SK-N-SH treated with all-trans-retinoic acid at 6 μM for 48 hours (cell line): ENCODE data around the gene EMC10.

Experiments used
- ATAC-seq: fragments of 200-7000 bp; cut with Tn5 transposase; 3 replicates; pipeline ENCODE4 v1.9.1; 2020; ENCODE audit warnings: mild to moderate bottlenecking, moderate library complexity
- ARNTL ChIP-seq: fragments of 450-650 bp; formaldehyde crosslinking; IDR thresholded peaks from 2 replicates; pipeline ENCODE4 v1.5.0; 2020; ENCODE audit warnings: low read depth, mild to moderate bottlenecking, moderate library complexity, borderline replicate concordance
- BACH2 ChIP-seq: fragments of 250-450 bp; sonication (Bioruptor Pico); IDR thresholded peaks from 2 replicates; pipeline ENCODE4 v1.9.0; 2021; ENCODE audit warnings: mild to moderate bottlenecking, borderline replicate concordance
- CSDC2 ChIP-seq: fragments of 250-450 bp; sonication (Bioruptor Pico); IDR thresholded peaks from 2 replicates; pipeline ENCODE4 v1.5.0; 2020; ENCODE audit warnings: mild to moderate bottlenecking, moderate library complexity
- ESRRG ChIP-seq: fragments of 250-450 bp; sonication (Bioruptor Pico); IDR thresholded peaks from 2 replicates; pipeline ENCODE4 v1.6.1; 2021; ENCODE audit warnings: mild to moderate bottlenecking
- GLIS3 ChIP-seq: fragments of 250-450 bp; sonication (Bioruptor Pico); IDR thresholded peaks from 2 replicates; pipeline ENCODE4 v1.5.0; 2020; ENCODE audit warnings: mild to moderate bottlenecking, moderate library complexity
- OSR1 ChIP-seq: fragments of 250-450 bp; sonication (Bioruptor Pico); IDR thresholded peaks from 2 replicates; pipeline ENCODE4 v1.8.0; 2022; ENCODE audit warnings: moderate library complexity, mild to moderate bottlenecking, inconsistent platforms
- PATZ1 ChIP-seq: fragments of 250-450 bp; sonication (Bioruptor Pico); IDR thresholded peaks from 2 replicates; pipeline ENCODE4 v1.8.0; 2020; ENCODE audit warnings: mild to moderate bottlenecking, moderate library complexity, borderline replicate concordance
- RARB ChIP-seq: fragments of 250-450 bp; sonication (Bioruptor Pico); IDR thresholded peaks from 2 replicates; pipeline ENCODE4 v1.8.0; 2021; ENCODE audit warnings: mild to moderate bottlenecking, moderate library complexity
- TCF4 ChIP-seq: fragments of 250-450 bp; sonication (Bioruptor Pico); IDR thresholded peaks from 2 replicates; pipeline ENCODE4 v1.8.0; 2021; ENCODE audit warnings: mild to moderate bottlenecking, moderate library complexity, borderline replicate concordance
- TOX ChIP-seq: fragments of 250-450 bp; sonication (Bioruptor Pico); IDR thresholded peaks from 2 replicates; pipeline ENCODE4 v1.8.0; 2021; ENCODE audit warnings: mild to moderate bottlenecking, moderate library complexity, borderline replicate concordance
- TSHZ2 ChIP-seq: fragments of 250-450 bp; sonication (Bioruptor Pico); IDR thresholded peaks from 2 replicates; pipeline ENCODE4 v1.5.0; 2020; ENCODE audit warnings: mild to moderate bottlenecking, moderate library complexity
- ZC3H10 ChIP-seq: fragments of 250-450 bp; sonication (Bioruptor Pico); IDR thresholded peaks from 2 replicates; pipeline ENCODE4 v1.5.1; 2021; ENCODE audit warnings: mild to moderate bottlenecking, moderate library complexity
- ZFP3 ChIP-seq: fragments of 250-450 bp; sonication (Bioruptor Pico); IDR thresholded peaks from 2 replicates; pipeline ENCODE4 v1.5.0; 2020; ENCODE audit warnings: mild to moderate bottlenecking, moderate library complexity
- ZNF565 ChIP-seq: fragments of 450-650 bp; formaldehyde crosslinking; conservative IDR thresholded peaks from 2 replicates; pipeline ENCODE4 v1.5.0; 2020; ENCODE audit warnings: low read depth, mild to moderate bottlenecking, moderate library complexity
- ZNF70 ChIP-seq: fragments of 450-650 bp; formaldehyde crosslinking; IDR thresholded peaks from 2 replicates; pipeline ENCODE4 v1.5.0; 2020; ENCODE audit warnings: mild to moderate bottlenecking, moderate library complexity
- ZNF8 ChIP-seq: fragments of 450-650 bp; formaldehyde crosslinking; IDR thresholded peaks from 2 replicates; pipeline ENCODE4 v1.5.0; 2020; ENCODE audit warnings: mild to moderate bottlenecking, moderate library complexity
- TF ChIP-seq, protein P1 (sequence below): fragments of 250-450 bp; sonication (Bioruptor Pico); IDR thresholded peaks from 2 replicates; pipeline ENCODE4 v1.8.0; 2021; ENCODE audit warnings: low read depth, mild to moderate bottlenecking, moderate library complexity, borderline replicate concordance
- TF ChIP-seq, protein P2 (sequence below): fragments of 250-450 bp; sonication (Bioruptor Pico); IDR thresholded peaks from 2 replicates; pipeline ENCODE4 v1.5.1; 2021; ENCODE audit warnings: mild to moderate bottlenecking, moderate library complexity

The EMC10 gene

DNA sequence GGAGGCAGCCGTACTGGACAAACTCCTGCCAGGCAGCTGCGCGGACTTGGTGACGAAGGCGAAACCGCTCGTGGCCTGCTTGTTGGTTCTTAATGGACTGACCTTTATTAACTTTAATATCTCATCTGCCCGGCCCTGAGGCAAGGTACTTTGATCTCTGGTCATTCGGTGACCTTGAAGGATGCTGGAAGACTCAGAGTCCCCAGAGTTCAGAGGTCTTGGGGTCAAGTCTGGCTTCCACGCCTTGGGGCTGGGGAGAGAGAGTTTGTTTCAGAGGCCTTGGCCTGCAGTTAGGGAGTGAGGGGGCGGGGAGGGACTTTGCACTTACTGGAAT, 9.6 kb upstream of the EMC10 start:
- ATAC-seq: no peak
- TF ChIP-seq, protein P1, sequence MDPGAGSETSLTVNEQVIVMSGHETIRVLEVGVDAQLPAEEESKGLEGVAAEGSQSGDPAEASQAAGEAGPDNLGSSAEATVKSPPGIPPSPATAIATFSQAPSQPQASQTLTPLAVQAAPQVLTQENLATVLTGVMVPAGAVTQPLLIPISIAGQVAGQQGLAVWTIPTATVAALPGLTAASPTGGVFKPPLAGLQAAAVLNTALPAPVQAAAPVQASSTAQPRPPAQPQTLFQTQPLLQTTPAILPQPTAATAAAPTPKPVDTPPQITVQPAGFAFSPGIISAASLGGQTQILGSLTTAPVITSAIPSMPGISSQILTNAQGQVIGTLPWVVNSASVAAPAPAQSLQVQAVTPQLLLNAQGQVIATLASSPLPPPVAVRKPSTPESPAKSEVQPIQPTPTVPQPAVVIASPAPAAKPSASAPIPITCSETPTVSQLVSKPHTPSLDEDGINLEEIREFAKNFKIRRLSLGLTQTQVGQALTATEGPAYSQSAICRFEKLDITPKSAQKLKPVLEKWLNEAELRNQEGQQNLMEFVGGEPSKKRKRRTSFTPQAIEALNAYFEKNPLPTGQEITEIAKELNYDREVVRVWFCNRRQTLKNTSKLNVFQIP (CRISPR knock-in tag): no peak
- TF ChIP-seq ZNF565 (no peak), BACH2 (CRISPR knock-in tag) (no peak), PATZ1 (CRISPR knock-in tag) (no peak), ESRRG (CRISPR knock-in tag) (no peak), TCF4 (CRISPR knock-in tag) (no peak), TOX (CRISPR knock-in tag) (no peak), ARNTL (CRISPR knock-in tag) (no peak), ZC3H10 (CRISPR knock-in tag) (no peak), OSR1 (no peak), ZFP3 (CRISPR knock-in tag) (no peak), TSHZ2 (CRISPR knock-in tag) (no peak), CSDC2 (CRISPR knock-in tag) (no peak)
- TF ChIP-seq, protein P2, sequence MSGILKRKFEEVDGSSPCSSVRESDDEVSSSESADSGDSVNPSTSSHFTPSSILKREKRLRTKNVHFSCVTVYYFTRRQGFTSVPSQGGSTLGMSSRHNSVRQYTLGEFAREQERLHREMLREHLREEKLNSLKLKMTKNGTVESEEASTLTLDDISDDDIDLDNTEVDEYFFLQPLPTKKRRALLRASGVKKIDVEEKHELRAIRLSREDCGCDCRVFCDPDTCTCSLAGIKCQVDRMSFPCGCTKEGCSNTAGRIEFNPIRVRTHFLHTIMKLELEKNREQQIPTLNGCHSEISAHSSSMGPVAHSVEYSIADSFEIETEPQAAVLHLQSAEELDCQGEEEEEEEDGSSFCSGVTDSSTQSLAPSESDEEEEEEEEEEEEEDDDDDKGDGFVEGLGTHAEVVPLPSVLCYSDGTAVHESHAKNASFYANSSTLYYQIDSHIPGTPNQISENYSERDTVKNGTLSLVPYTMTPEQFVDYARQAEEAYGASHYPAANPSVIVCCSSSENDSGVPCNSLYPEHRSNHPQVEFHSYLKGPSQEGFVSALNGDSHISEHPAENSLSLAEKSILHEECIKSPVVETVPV: no peak

GRCh38 chr19:50467566-50467965, 8.7 kb upstream of the EMC10 start:
- ATAC-seq: no peak
- TF ChIP-seq OSR1: no peak
- TF ChIP-seq ZFP3 (CRISPR knock-in tag): no peak
- no peak for TF ChIP-seq BACH2 (CRISPR knock-in tag)
- TF ChIP-seq, protein P2: no peak
- no peak for TF ChIP-seq ZNF70 (CRISPR knock-in tag)
- no peak for TF ChIP-seq RARB (CRISPR knock-in tag)
- TF ChIP-seq TCF4 (CRISPR knock-in tag): no peak
- no peak for TF ChIP-seq CSDC2 (CRISPR knock-in tag)
- TF ChIP-seq GLIS3 (CRISPR knock-in tag): no peak
- TF ChIP-seq ARNTL (CRISPR knock-in tag): no peak
- no peak for TF ChIP-seq ZNF565
- no peak for TF ChIP-seq TSHZ2 (CRISPR knock-in tag)
- TF ChIP-seq ZNF8 (CRISPR knock-in tag): no peak
- TF ChIP-seq ESRRG (CRISPR knock-in tag): no peak
- TF ChIP-seq, all 23 proteins: peak for 0
